HepG2 (cell line): ENCODE measurements around the gene DGCR6L. TPM values are rescaled to one million over a fixed set of nuclear protein-coding genes. Genes with fewer than 3 reads are reported as not detected.
"Not testable (repeated sequence)": the region's sequence is repeated elsewhere in the genome, so short reads cannot be mapped to it uniquely, and the experiment has no call there.

Experiments
- ATAC-seq: fragments of 200-7000 bp; cut with Tn5 transposase; 3 replicates; pipeline ENCODE4 v1.9.1; 2020; ENCODE audit warnings: mild to moderate bottlenecking, moderate library complexity
- BruUV-seq: library from RNA; stranded (reverse); fragments of 400-500 nt; replicated peaks from 2 replicates; lab custom pipeline; 2021; lab: Mats Ljungman, UMichigan
- CTCF ChIA-PET: fragments of 300-600 bp; formaldehyde crosslinking; extraction: SDS; loops from one replicate; lab custom pipeline; 2021; ENCODE audit warnings: low total read pairs, inconsistent platforms, low intra/inter-chr PET ratio; lab: Yijun Ruan, JAX
- POLR2A ChIA-PET: fragments of 350-600 bp; sonication (Branson Sonifier 250); formaldehyde crosslinking; loops from one replicate; lab custom pipeline; 2020; ENCODE audit warnings: antibody characterized with exemption, inconsistent platforms; lab: Yijun Ruan, JAX
- DNase-seq: peaks from one replicate; pipeline ENCODE4 v3.0.0-alpha.2; 2015; ENCODE audit warnings: low spot score
- FAIRE-seq: peaks from 3 replicates; lab custom pipeline; 2011; peaks lifted over from hg19 to GRCh38; lab: Jason Lieb, UNC
- H2AFZ ChIP-seq: one replicate; pipeline ENCODE4 v1.6.1; 2011; ENCODE audit warnings: low read length, inconsistent platforms
- H3K27ac ChIP-seq: fragments of 300-600 bp; 3 replicates; pipeline ENCODE4 v1.8.0; 2011; ENCODE audit warnings: mixed run types, mild to moderate bottlenecking, mixed read lengths, low read length, inconsistent platforms; ENCODE audit not compliant: insufficient read depth; ENCODE audit errors: extremely low read length
- H3K27me3 ChIP-seq, 2 experiments: fragments of 200-600 bp in 1 of 2; 2 replicates in 1 of 2; 3 replicates in 1 of 2; pipeline versions ENCODE4 v1.6.0 to v1.8.0; 2011; ENCODE audit warnings: low read length in 2 of 2, mild to moderate bottlenecking in 2 of 2, moderate library complexity in 2 of 2, inconsistent platforms in 1 of 2; ENCODE audit not compliant: insufficient read depth in 2 of 2, control insufficient read depth in 1 of 2
- H3K36me3 ChIP-seq, 2 experiments: fragments of 200-600 bp in 1 of 2; replicated peaks in 1 of 2; 2 replicates in 1 of 2; 3 replicates in 1 of 2; pipeline versions ENCODE4 v1.5.1 to v1.8.0; 2011; ENCODE audit warnings: low read length in 2 of 2, inconsistent platforms in 1 of 2; ENCODE audit not compliant: insufficient read depth in 2 of 2, control insufficient read depth in 1 of 2
- H3K4me1 ChIP-seq: 2 replicates; pipeline ENCODE4 v1.5.1; 2012; ENCODE audit warnings: low read length, inconsistent platforms; ENCODE audit not compliant: insufficient read depth
- H3K4me2 ChIP-seq: 2 replicates; pipeline ENCODE4 v1.6.0; 2011; ENCODE audit warnings: low read depth, low read length, inconsistent platforms
- H3K4me3 ChIP-seq, 3 experiments: fragments of 200-600 bp in 1 of 3; sonication (generic), shearing (Covaris generic) in 1 of 3; replicated peaks in 1 of 3; 2 replicates each; pipeline ENCODE4 v1.5.1; 2011 to 2016; ENCODE audit warnings: low read length in 3 of 3, inconsistent platforms in 2 of 3, low read depth in 2 of 3, mild to moderate bottlenecking in 2 of 3, control low read depth in 1 of 3, mixed read lengths in 1 of 3; ENCODE audit not compliant: insufficient read depth in 1 of 3
- H3K79me2 ChIP-seq: one replicate; pipeline ENCODE4 v1.6.1; 2011; ENCODE audit warnings: low read length, inconsistent platforms; ENCODE audit not compliant: insufficient read depth
- H3K9ac ChIP-seq: 2 replicates; pipeline ENCODE4 v1.6.0; 2011; ENCODE audit warnings: mild to moderate bottlenecking, low read depth, low read length, inconsistent platforms; ENCODE audit not compliant: insufficient read depth
- H3K9me3 ChIP-seq: 2 replicates; pipeline ENCODE4 v1.5.1; 2012; ENCODE audit warnings: mild to moderate bottlenecking, low read length
- H4K20me1 ChIP-seq: 2 replicates; pipeline ENCODE4 v1.6.0; 2011; ENCODE audit warnings: inconsistent platforms, mild to moderate bottlenecking, low read length, moderate library complexity; ENCODE audit not compliant: insufficient read depth
- ZNF468 ChIP-seq: sonication (generic); formaldehyde crosslinking; IDR thresholded peaks from 2 replicates; pipeline ENCODE4 v1.8.0; 2022; ENCODE audit warnings: mild to moderate bottlenecking, moderate library complexity, missing genetic modification reagents
- WGBS: methylation state at CpG from one replicate; pipeline ENCODE4 v1.1.6; 2017; ENCODE audit warnings: low lambda C conversion rate; 5-methylcytosine and 5-hydroxymethylcytosine counted together
- in situ Hi-C: cut with HindIII; loops from 2 replicates; pipeline ENCODE4 v1.10.0; 2017; ENCODE audit warnings: low pct_unique_long_range_greater_than_20kb; ENCODE audit not compliant: extremely low pct_ligation_motif_present
- intact Hi-C: fragments of 100-400 bp; cut with micrococcal nuclease; formaldehyde crosslinking; loops from one replicate; pipeline ENCODE4 v1.10.0; 2022; ENCODE audit not compliant: unreplicated experiment
- polyA plus RNA-seq, 8 experiments: library from polyadenylated mRNA; depleted of rRNA in 3 of 8; stranded (reverse) in 7 of 8; unstranded in 1 of 8; fragments of >200 nt; fragmentation: Illumina TruSeq in 4 of 8; extraction: Trizol in 4 of 8; gene quantifications; 2 replicates each; pipeline versions ENCODE4 v1.2.1 to v1.2.3, GENCODE V29; 2011 to 2016; ENCODE audit warnings: low read depth in 4 of 8, missing spikeins in 1 of 8, mixed read lengths in 1 of 8; ENCODE audit not compliant: insufficient read depth in 1 of 8
- total RNA-seq, 5 experiments: library from RNA; depleted of rRNA; stranded (reverse); fragments of >200 nt; fragmentation: Illumina TruSeq; extraction: Trizol; gene quantifications; 2 replicates each; pipeline ENCODE4 v1.2.3, GENCODE V29; 2016; ENCODE audit warnings: low read depth in 1 of 5

The DGCR6L gene
- total and polyA plus RNA-seq, 2 of the 13 experiments (the other 11 are each of a cell fraction or from before 2014, with no cell fraction given) = 17.5 to 35.3 TPM

DNA sequence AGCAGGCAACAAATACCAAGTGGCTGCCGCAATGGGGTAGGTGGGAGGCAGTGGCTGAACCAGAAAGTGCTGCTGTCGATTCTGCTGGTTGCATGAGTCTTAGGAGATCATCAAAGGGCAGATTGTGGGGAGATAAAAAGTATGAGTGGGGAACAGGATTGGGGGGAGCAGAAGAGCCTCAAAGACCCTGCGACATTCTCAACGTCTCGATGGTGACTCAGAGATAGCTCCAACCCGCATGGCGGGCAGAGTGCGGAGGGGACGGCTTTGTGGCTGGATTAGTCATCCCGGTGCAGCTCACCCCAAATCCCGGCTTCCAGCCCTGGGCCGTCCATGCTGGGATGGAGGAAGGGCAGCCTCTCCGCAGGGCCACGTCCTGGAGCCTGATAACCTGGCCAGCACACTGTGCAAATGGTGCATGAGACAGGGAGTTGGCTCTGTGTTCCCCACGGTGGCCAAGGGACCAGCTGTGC lies 40.2 kb downstream of the DGCR6L start:
- no peak for TF ChIP-seq ZNF468 (CRISPR knock-in tag)
- in situ Hi-C loops (loop anchor here (5.0 to 25.0 kb wide), 2 partner anchors 122 to 1317 kb away; no protein-coding TSS in a partner anchor), intact Hi-C loops (no loop called here)
- ChIA-PET POLR2A (no interaction called here), CTCF (no interaction called here)
- no peak for FAIRE-seq
- Histone ChIP-seq H3K9me3 (no peaks in the 10 kb centered on the region), H3K79me2 (no peaks in the 10 kb centered on the region), H2AFZ (no peak overlapping the region), H3K36me3 (no peaks in the 10 kb centered on the region), H4K20me1 (no peaks in the 10 kb centered on the region), H3K27ac (no peak overlapping the region), H3K27me3 (peaks cover 8 to 50% of the 10 kb centered on the region in 2 experiments; a peak in 4 of 5 replicates), H3K4me3 (no peak overlapping the region), H3K4me2 (no peak overlapping the region), H3K9ac (no peak overlapping the region), H3K4me1 (no peaks in the 10 kb centered on the region)
- BruUV-seq = no TSS peak
- ATAC-seq = no peak
- no peak for DNase-seq
- WGBS = 5% methylated on average over 9 of the region's 15 CpGs

- H3K4me2 ChIP-seq, POLR2A ChIA-PET, H3K9me3 ChIP-seq, BruUV-seq, H4K20me1 ChIP-seq, H3K9ac ChIP-seq, ATAC-seq, H3K79me2 ChIP-seq, H3K4me3 ChIP-seq, intact Hi-C loops, H3K36me3 ChIP-seq, H2AFZ ChIP-seq, H3K27ac ChIP-seq, H3K4me1 ChIP-seq, CTCF ChIA-PET, FAIRE-seq, DNase-seq: not testable (repeated sequence)
- peaks cover 9 to 47% of the 10 kb centered on the region in 2 experiments; a peak in 4 of 5 replicates for H3K27me3 ChIP-seq
- in situ Hi-C loops = loop anchor here (25.0 kb wide), 1 partner anchor 1317 kb away; no protein-coding TSS in a partner anchor
- 70% methylated on average over 5 of the region's 22 CpGs for WGBS
These were observed 41.0 kb downstream of the DGCR6L start for GRCh38 chr22:20278726-20279490.

GRCh38 chr22:20277936-20278635 lies 41.8 kb downstream of the DGCR6L start:
- H2AFZ ChIP-seq, BruUV-seq, DNase-seq, H3K79me2 ChIP-seq, H3K4me3 ChIP-seq, FAIRE-seq, H3K4me2 ChIP-seq, H3K9me3 ChIP-seq, intact Hi-C loops, ATAC-seq, H3K36me3 ChIP-seq, H4K20me1 ChIP-seq, CTCF ChIA-PET, POLR2A ChIA-PET, H3K27ac ChIP-seq, H3K9ac ChIP-seq, H3K4me1 ChIP-seq: not testable (repeated sequence)
- in situ Hi-C loops = loop anchor here (25.0 kb wide), 1 partner anchor 1316 kb away; no protein-coding TSS in a partner anchor
- WGBS = 5% methylated on average over 4 of the region's 18 CpGs
- peaks cover 9 to 44% of the 10 kb centered on the region in 2 experiments; a peak in 4 of 5 replicates for H3K27me3 ChIP-seq
